ENCODE data around the gene RGS7. TPM values are rescaled to one million over a fixed set of nuclear protein-coding genes. Genes with fewer than 3 reads are reported as not detected.

The RGS7 gene
- total RNA-seq, 4 donors from 2014 or later: not detected

- TF ChIP-seq CTCF (IDR thresholded peaks at IDR 0.05; ENCODE audit: low read depth): no peak
Measured at GRCh38 chr1:241356187-241356518, 852 bp downstream of the RGS7 start.

GRCh38 chr1:241355311-241356010 lies 1.5 kb downstream of the RGS7 start:
- no peak for TF ChIP-seq CTCF (IDR thresholded peaks at IDR 0.05; ENCODE audit: low read depth)

GRCh38 chr1:241352401-241352800 lies 4.6 kb downstream of the RGS7 start:
- TF ChIP-seq CTCF (IDR thresholded peaks at IDR 0.05; ENCODE audit: low read depth): no peak

- TF ChIP-seq CTCF (IDR thresholded peaks at IDR 0.05; ENCODE audit: low read depth): no peak
Measured at GRCh38 chr1:241351841-241352240, 5.2 kb downstream of the RGS7 start.

GRCh38 chr1:241343956-241344355 lies 13.0 kb downstream of the RGS7 start:
- no peak for TF ChIP-seq CTCF (IDR thresholded peaks at IDR 0.05; ENCODE audit: low read depth)

GRCh38 chr1:241336335-241336734 lies 20.7 kb downstream of the RGS7 start:
- TF ChIP-seq CTCF (IDR thresholded peaks at IDR 0.05; ENCODE audit: low read depth): no peak

- TF ChIP-seq CTCF (IDR thresholded peaks at IDR 0.05; ENCODE audit: low read depth): no peak
Measured at GRCh38 chr1:241332987-241333386, 24.0 kb downstream of the RGS7 start.
